WI38 (cell line): Measurements from ENCODE around the gene SELL.

ENCODE experiments used
- H3K4me3 ChIP-seq: 2 replicates; pipeline ENCODE4 v1.5.1; 2011; ENCODE audit warnings: low read depth, mild to moderate bottlenecking, control low read depth, low read length
- TF ChIP-seq, protein P1 (sequence below): IDR thresholded peaks from 2 replicates; pipeline ENCODE4 v1.5.1; 2012; ENCODE audit warnings: low read depth, mild to moderate bottlenecking, control low read depth, low read length

SELL gene

DNA sequence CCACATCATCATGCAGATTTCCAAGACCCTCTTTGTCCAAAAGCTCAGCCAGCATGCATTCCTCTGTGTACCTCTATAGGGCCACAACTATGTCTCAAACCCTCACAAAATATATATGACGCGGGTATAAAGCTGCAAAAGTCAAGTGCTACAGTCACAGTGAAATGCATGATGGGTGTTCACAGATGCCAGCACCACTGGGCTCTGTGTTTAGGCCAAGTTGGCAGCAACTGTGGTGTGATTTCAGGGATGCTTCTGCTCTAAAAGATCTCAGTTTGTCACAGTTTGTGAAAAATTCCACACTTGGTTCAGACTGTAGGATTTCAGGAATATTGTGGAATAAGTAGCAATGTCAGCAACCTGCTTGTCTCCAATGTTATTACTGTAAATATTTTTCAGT lies 57.5 kb downstream of the SELL start:
- no peak overlapping the region for H3K4me3 ChIP-seq
- TF ChIP-seq, protein P1, sequence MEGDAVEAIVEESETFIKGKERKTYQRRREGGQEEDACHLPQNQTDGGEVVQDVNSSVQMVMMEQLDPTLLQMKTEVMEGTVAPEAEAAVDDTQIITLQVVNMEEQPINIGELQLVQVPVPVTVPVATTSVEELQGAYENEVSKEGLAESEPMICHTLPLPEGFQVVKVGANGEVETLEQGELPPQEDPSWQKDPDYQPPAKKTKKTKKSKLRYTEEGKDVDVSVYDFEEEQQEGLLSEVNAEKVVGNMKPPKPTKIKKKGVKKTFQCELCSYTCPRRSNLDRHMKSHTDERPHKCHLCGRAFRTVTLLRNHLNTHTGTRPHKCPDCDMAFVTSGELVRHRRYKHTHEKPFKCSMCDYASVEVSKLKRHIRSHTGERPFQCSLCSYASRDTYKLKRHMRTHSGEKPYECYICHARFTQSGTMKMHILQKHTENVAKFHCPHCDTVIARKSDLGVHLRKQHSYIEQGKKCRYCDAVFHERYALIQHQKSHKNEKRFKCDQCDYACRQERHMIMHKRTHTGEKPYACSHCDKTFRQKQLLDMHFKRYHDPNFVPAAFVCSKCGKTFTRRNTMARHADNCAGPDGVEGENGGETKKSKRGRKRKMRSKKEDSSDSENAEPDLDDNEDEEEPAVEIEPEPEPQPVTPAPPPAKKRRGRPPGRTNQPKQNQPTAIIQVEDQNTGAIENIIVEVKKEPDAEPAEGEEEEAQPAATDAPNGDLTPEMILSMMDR, result no peak

DNA sequence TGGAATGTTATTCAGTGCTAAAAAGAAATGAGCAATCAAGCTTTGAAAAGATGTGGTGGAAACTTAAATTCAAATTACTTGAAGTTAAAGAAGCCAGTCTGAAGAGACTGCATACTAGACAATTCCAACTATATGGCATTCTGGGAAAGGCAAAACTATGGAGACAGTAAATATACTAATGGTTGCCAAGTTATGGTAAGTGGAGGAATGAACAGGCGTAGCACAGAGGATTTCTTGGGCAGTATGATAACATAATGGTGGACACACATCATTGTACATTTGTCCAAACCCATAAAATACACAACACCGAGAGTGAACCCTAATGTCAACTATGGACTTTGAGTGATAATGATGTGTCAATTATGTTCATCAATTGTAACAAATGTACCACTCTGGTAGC lies 60.4 kb downstream of the SELL start:
- no peak overlapping the region for H3K4me3 ChIP-seq
- TF ChIP-seq, protein P1, result no peak

DNA sequence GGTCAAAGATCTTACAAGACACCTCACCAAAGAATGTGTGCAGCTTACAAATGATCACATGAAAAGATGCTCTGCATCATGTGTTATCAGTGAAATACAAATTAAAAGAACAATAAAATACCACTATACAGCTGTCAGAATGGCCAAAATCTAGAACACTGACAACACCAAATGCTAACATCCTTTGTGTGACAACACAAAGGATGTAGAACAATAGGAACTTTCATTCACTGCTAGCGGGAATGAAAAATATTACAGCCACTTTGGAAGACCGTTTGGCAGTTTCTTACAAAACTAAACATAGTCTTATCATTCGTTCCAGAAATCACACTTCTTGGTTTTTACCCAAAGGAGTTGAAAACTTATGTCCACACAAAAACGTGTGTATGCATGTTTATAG lies 60.9 kb downstream of the SELL start:
- TF ChIP-seq, protein P1, result no peak
- no peak overlapping the region for H3K4me3 ChIP-seq

DNA sequence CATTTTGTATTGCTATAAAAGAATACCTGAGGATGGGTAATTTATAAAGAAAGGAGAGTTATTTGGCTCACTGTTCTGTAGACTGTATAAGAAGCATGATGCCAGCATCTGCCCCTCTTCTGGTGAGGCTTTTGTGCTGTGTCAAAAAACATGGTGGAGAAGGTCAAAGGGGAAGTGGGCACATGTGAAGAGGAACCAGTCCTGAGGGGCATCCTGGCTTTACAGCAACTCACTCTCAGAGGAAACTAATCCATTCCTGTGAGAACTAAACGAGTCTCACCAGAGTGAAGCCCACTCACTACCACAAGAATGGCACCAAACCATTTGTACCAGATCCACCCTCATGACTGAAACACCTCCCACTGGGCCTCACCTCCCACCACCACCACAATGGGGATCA lies 62.7 kb downstream of the SELL start:
- TF ChIP-seq, protein P1, result no peak
- H3K4me3 ChIP-seq, result no peak overlapping the region

DNA sequence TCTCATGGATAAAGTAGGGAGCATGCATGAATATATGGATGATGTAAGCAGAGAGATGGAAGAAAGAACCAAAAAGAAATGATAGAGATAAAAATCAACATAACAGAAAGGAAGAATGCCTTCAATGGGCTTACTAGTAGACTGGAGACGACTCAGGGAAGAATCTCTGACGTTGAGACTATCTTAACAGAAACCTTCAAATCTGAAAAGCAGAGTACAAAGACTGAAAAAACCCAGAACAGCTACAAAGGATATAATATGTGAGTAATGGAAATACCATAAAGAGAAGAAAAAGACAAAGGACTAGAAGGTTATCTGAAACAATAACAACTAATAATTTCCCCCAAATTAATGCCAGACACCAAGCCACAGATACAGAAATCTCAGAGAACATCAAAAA lies 63.2 kb downstream of the SELL start:
- no peak overlapping the region for H3K4me3 ChIP-seq

DNA sequence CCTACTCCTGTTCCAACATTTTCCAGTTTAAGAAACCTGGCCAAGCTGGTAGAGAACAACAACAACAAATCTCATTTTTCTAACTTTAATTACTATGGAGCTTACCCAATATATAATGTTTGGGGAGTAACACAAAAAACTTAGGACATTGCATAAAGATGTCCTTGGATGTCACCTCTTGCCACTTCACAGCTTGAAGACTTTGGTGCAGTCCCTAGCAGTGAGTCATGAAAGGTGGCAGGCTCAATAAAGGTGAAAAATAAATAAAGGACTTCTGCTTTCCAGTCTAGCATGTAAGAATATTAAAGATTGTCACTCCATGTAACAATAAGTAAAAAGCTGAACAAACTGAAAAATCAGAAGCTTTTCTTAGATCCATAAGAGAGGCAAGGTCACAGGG lies 63.9 kb downstream of the SELL start:
- no peak overlapping the region for H3K4me3 ChIP-seq
- TF ChIP-seq, protein P1, result no peak

More for the DNA sequence above, 63.2 kb downstream of the SELL start:
- TF ChIP-seq, protein P1, result no peak

DNA sequence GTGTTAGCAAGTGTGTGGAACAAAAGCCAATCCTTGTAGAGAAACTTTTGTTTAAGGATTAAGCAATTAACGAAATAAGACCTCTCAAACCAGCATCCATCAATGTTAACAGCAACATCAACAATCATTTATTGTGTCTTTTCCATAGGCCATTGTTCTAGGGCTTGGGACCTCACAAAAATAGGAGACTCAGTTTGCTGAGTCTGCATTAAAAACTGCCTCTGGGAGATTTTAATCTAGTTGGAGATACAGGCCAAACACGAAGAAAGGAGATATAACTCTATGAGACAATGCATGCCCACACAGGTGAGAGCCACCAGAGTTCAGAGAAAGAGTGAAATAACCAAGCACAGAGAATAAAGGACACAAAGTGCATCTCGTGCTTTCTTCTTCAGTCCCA lies 67.1 kb downstream of the SELL start:
- TF ChIP-seq, protein P1, result no peak
- no peak overlapping the region for H3K4me3 ChIP-seq
